Osteocyte (in vitro differentiated cells): ENCODE measurements around the gene PAX3. TPM values are rescaled to one million over a fixed set of nuclear protein-coding genes. Genes with fewer than 3 reads are reported as not detected.

ENCODE experiments used
- DNase-seq: peaks from one replicate; pipeline ENCODE4 v3.0.0; 2021; ENCODE audit warnings: mixed read lengths; ENCODE audit not compliant: unreplicated experiment; ENCODE audit errors: extremely low spot score
- H3K27ac Mint-ChIP-seq: one replicate; pipeline ENCODE4 v1.8.0; 2021; ENCODE audit warnings: mild to moderate bottlenecking, mixed read lengths; ENCODE audit not compliant: unreplicated experiment
- H3K27me3 Mint-ChIP-seq: one replicate; pipeline ENCODE4 v1.8.0; 2021; ENCODE audit warnings: mixed read lengths; ENCODE audit not compliant: unreplicated experiment
- H3K36me3 Mint-ChIP-seq: one replicate; pipeline ENCODE4 v1.8.0; 2021; ENCODE audit warnings: mixed read lengths; ENCODE audit not compliant: unreplicated experiment
- H3K4me1 Mint-ChIP-seq: one replicate; pipeline ENCODE4 v1.8.0; 2021; ENCODE audit warnings: mixed read lengths; ENCODE audit not compliant: unreplicated experiment
- H3K4me3 Mint-ChIP-seq: one replicate; pipeline ENCODE4 v1.8.0; 2021; ENCODE audit warnings: mild to moderate bottlenecking, moderate library complexity, mixed read lengths; ENCODE audit not compliant: unreplicated experiment
- H3K9me3 Mint-ChIP-seq: one replicate; pipeline ENCODE4 v1.8.0; 2021; ENCODE audit warnings: mixed read lengths; ENCODE audit not compliant: unreplicated experiment
- CTCF ChIP-seq: fragments of 200-600 bp; sonication (generic); IDR thresholded peaks from 2 replicates; pipeline ENCODE4 v1.5.0; 2021; ENCODE audit warnings: antibody characterized with exemption, mild to moderate bottlenecking, moderate library complexity
- total RNA-seq: library from RNA; stranded (reverse); gene quantifications from 2 replicates; pipeline ENCODE4 v1.2.1, GENCODE V29; 2021

Gene PAX3
- total RNA-seq, 1 donor from 2014 or later, result 2.3 TPM

GRCh38 chr2:222218786-222219185 lies 80.0 kb downstream of the PAX3 start:
- TF ChIP-seq CTCF, result no peak
- Mint-ChIP-seq H3K4me3 (no peak overlapping the region), H3K36me3 (no peaks in the 10 kb centered on the region), H3K27me3 (no peaks in the 10 kb centered on the region), H3K4me1 (no peaks in the 10 kb centered on the region), H3K27ac (no peak overlapping the region), H3K9me3 (no peaks in the 10 kb centered on the region)
- no peak for DNase-seq

- H3K9me3 Mint-ChIP-seq, result no peaks in the 10 kb centered on the region
- H3K4me1 Mint-ChIP-seq, result no peaks in the 10 kb centered on the region
- no peaks in the 10 kb centered on the region for H3K36me3 Mint-ChIP-seq
- no peak for DNase-seq
- no peak overlapping the region for H3K27ac Mint-ChIP-seq
- H3K27me3 Mint-ChIP-seq, result no peaks in the 10 kb centered on the region
- H3K4me3 Mint-ChIP-seq, result no peak overlapping the region
- no peak for TF ChIP-seq CTCF
Measured at GRCh38 chr2:222217712-222218111, 81.1 kb downstream of the PAX3 start.

GRCh38 chr2:222214885-222215284 lies 83.9 kb downstream of the PAX3 start:
- Mint-ChIP-seq H3K36me3 (no peaks in the 10 kb centered on the region), H3K9me3 (no peaks in the 10 kb centered on the region), H3K4me1 (no peaks in the 10 kb centered on the region), H3K4me3 (no peak overlapping the region), H3K27me3 (no peaks in the 10 kb centered on the region), H3K27ac (no peak overlapping the region)
- DNase-seq, result no peak
- no peak for TF ChIP-seq CTCF

GRCh38 chr2:222213049-222213448 lies 85.7 kb downstream of the PAX3 start:
- H3K27ac Mint-ChIP-seq, result no peak overlapping the region
- H3K4me3 Mint-ChIP-seq, result no peak overlapping the region
- no peak for TF ChIP-seq CTCF
- no peaks in the 10 kb centered on the region for H3K4me1 Mint-ChIP-seq
- no peak for DNase-seq
- peaks cover 3% of the 10 kb centered on the region for H3K27me3 Mint-ChIP-seq
- H3K9me3 Mint-ChIP-seq, result no peaks in the 10 kb centered on the region
- no peaks in the 10 kb centered on the region for H3K36me3 Mint-ChIP-seq

- no peaks in the 10 kb centered on the region for H3K36me3 Mint-ChIP-seq
- TF ChIP-seq CTCF, result no peak
- H3K27me3 Mint-ChIP-seq, result peaks cover 3% of the 10 kb centered on the region
- no peak overlapping the region for H3K27ac Mint-ChIP-seq
- no peaks in the 10 kb centered on the region for H3K4me1 Mint-ChIP-seq
- no peak overlapping the region for H3K4me3 Mint-ChIP-seq
- H3K9me3 Mint-ChIP-seq, result no peaks in the 10 kb centered on the region
- DNase-seq, result no peak
Measured at GRCh38 chr2:222212571-222212970, 86.2 kb downstream of the PAX3 start.
